Activated CD8-positive, alpha-beta memory T cell treated with anti-CD3 and anti-CD28 coated beads, Interleukin-2, amount 10 ng/mL, durations not matched to agents 7 days and 5 days (primary cell): Measurements from ENCODE around the gene WDR27. TPM values are rescaled to one million over a fixed set of nuclear protein-coding genes. Genes with fewer than 3 reads are reported as not detected.
"Not testable (repeated sequence)": the region's sequence is repeated elsewhere in the genome, so short reads cannot be mapped to it uniquely, and the experiment has no call there.

ENCODE experiments used
- ATAC-seq: fragments of 150-1000 bp; cut with Tn5 transposase; one replicate; pipeline ENCODE4 v1.10.0; 2021; ENCODE audit warnings: moderate library complexity
- CTCF ChIA-PET: fragments of 350-600 bp; sonication (Branson Sonifier 250); formaldehyde crosslinking; loops from one replicate; lab custom pipeline; 2021; ENCODE audit warnings: antibody characterized with exemption; lab: Charles Lee
- DNase-seq: peaks from one replicate; pipeline ENCODE4 v3.0.0-alpha.2; 2020
- H3K27ac Mint-ChIP-seq: one replicate; pipeline ENCODE4 v1.8.0; 2021; ENCODE audit warnings: mild to moderate bottlenecking, mixed read lengths
- H3K27me3 Mint-ChIP-seq: one replicate; pipeline ENCODE4 v1.8.0; 2021; ENCODE audit warnings: mixed read lengths
- H3K36me3 Mint-ChIP-seq: one replicate; pipeline ENCODE4 v1.8.0; 2021; ENCODE audit warnings: mild to moderate bottlenecking, mixed read lengths
- H3K4me1 Mint-ChIP-seq: one replicate; pipeline ENCODE4 v1.8.0; 2021; ENCODE audit warnings: mixed read lengths
- H3K4me3 Mint-ChIP-seq: one replicate; pipeline ENCODE4 v1.8.0; 2021; ENCODE audit warnings: mild to moderate bottlenecking, moderate library complexity, mixed read lengths
- H3K9me3 Mint-ChIP-seq: one replicate; pipeline ENCODE4 v1.8.0; 2022; ENCODE audit warnings: low read depth, mixed read lengths
- total RNA-seq, 2 experiments: library from RNA; stranded (reverse); gene quantifications; one replicate each; pipeline ENCODE4 v1.2.3, GENCODE V29; 2021

Gene WDR27
- total RNA-seq, 2 experiments from 2014 or later, result 31.2 to 36.2 TPM

GRCh38 chr6:169652896-169653295, 48.9 kb downstream of the WDR27 start:
- DNase-seq (no peak), ATAC-seq (no peak)
- no peaks in the 10 kb centered on the region for H3K9me3 Mint-ChIP-seq
- H3K4me3 Mint-ChIP-seq, result no peak overlapping the region
- no peak overlapping the region for H3K27ac Mint-ChIP-seq
- H3K36me3 Mint-ChIP-seq, result peaks cover 3% of the 10 kb centered on the region
- peaks cover 9% of the 10 kb centered on the region for H3K4me1 Mint-ChIP-seq
- CTCF ChIA-PET, result interaction anchor here (0.5 kb wide), 1 partner anchor 66 kb away, joined by 3 read pairs; no protein-coding TSS in a partner anchor
- no peaks in the 10 kb centered on the region for H3K27me3 Mint-ChIP-seq

- DNase-seq (no peak), ATAC-seq (no peak)
- Mint-ChIP-seq H3K9me3 (no peaks in the 10 kb centered on the region), H3K36me3 (peaks cover 3% of the 10 kb centered on the region), H3K27me3 (no peaks in the 10 kb centered on the region), H3K4me3 (no peak overlapping the region), H3K4me1 (peaks cover 9% of the 10 kb centered on the region), H3K27ac (no peak overlapping the region)
- CTCF ChIA-PET, result no interaction called here
Observed at GRCh38 chr6:169651498-169651897, 50.3 kb downstream of the WDR27 start.

- CTCF ChIA-PET, result no interaction called here
- no peak for ATAC-seq
- no peaks in the 10 kb centered on the region for H3K36me3 Mint-ChIP-seq
- H3K4me1 Mint-ChIP-seq, result peaks cover 9% of the 10 kb centered on the region
- no peaks in the 10 kb centered on the region for H3K27me3 Mint-ChIP-seq
- no peaks in the 10 kb centered on the region for H3K9me3 Mint-ChIP-seq
- DNase-seq, result no peak
- no peak overlapping the region for H3K27ac Mint-ChIP-seq
- no peak overlapping the region for H3K4me3 Mint-ChIP-seq
Observed at GRCh38 chr6:169650959-169651292, 50.9 kb downstream of the WDR27 start.

GRCh38 chr6:169650241-169650958, 51.4 kb downstream of the WDR27 start:
- CTCF ChIA-PET, result no interaction called here
- H3K4me1 Mint-ChIP-seq, result peaks cover 7% of the 10 kb centered on the region
- H3K27ac Mint-ChIP-seq, result no peak overlapping the region
- H3K27me3 Mint-ChIP-seq, result no peaks in the 10 kb centered on the region
- no peaks in the 10 kb centered on the region for H3K9me3 Mint-ChIP-seq
- DNase-seq (no peak), ATAC-seq (no peak)
- H3K36me3 Mint-ChIP-seq, result no peaks in the 10 kb centered on the region
- no peak overlapping the region for H3K4me3 Mint-ChIP-seq

- Mint-ChIP-seq H3K27me3 (no peaks in the 10 kb centered on the region), H3K27ac (no peak overlapping the region), H3K9me3 (no peaks in the 10 kb centered on the region), H3K4me3 (no peak overlapping the region), H3K4me1 (no peaks in the 10 kb centered on the region), H3K36me3 (no peaks in the 10 kb centered on the region)
- CTCF ChIA-PET, result no interaction called here
- DNase-seq (no peak), ATAC-seq (no peak)
Observed at GRCh38 chr6:169648617-169649016, 53.2 kb downstream of the WDR27 start.

- H3K9me3 Mint-ChIP-seq, result no peaks in the 10 kb centered on the region
- CTCF ChIA-PET, result no interaction called here
- no peaks in the 10 kb centered on the region for H3K4me1 Mint-ChIP-seq
- no peaks in the 10 kb centered on the region for H3K36me3 Mint-ChIP-seq
- DNase-seq (no peak), ATAC-seq (no peak)
- H3K27me3 Mint-ChIP-seq, result no peaks in the 10 kb centered on the region
- no peak overlapping the region for H3K4me3 Mint-ChIP-seq
- H3K27ac Mint-ChIP-seq, result no peak overlapping the region
Observed at GRCh38 chr6:169648092-169648491, 53.7 kb downstream of the WDR27 start.

GRCh38 chr6:169647637-169648036, 54.2 kb downstream of the WDR27 start:
- H3K4me3 Mint-ChIP-seq, result no peak overlapping the region
- H3K27ac Mint-ChIP-seq, result no peak overlapping the region
- H3K9me3 Mint-ChIP-seq, result no peaks in the 10 kb centered on the region
- no peak for DNase-seq
- H3K4me1 Mint-ChIP-seq, result no peaks in the 10 kb centered on the region
- no peaks in the 10 kb centered on the region for H3K27me3 Mint-ChIP-seq
- CTCF ChIA-PET, result no interaction called here
- no peaks in the 10 kb centered on the region for H3K36me3 Mint-ChIP-seq
- ATAC-seq, result no peak

GRCh38 chr6:169646906-169647567, 54.8 kb downstream of the WDR27 start:
- no peaks in the 10 kb centered on the region for H3K27me3 Mint-ChIP-seq
- no peak overlapping the region for H3K27ac Mint-ChIP-seq
- H3K36me3 Mint-ChIP-seq, result no peaks in the 10 kb centered on the region
- no peak for ATAC-seq
- DNase-seq, result no peak
- H3K4me3 Mint-ChIP-seq, result no peak overlapping the region
- no peaks in the 10 kb centered on the region for H3K9me3 Mint-ChIP-seq
- no peaks in the 10 kb centered on the region for H3K4me1 Mint-ChIP-seq
- CTCF ChIA-PET, result no interaction called here

GRCh38 chr6:169645459-169645858, 56.4 kb downstream of the WDR27 start:
- H3K27me3 Mint-ChIP-seq, DNase-seq, CTCF ChIA-PET, ATAC-seq, H3K4me1 Mint-ChIP-seq, H3K9me3 Mint-ChIP-seq, H3K27ac Mint-ChIP-seq, H3K4me3 Mint-ChIP-seq, H3K36me3 Mint-ChIP-seq: not testable (repeated sequence)

- H3K27me3 Mint-ChIP-seq, result no peaks in the 10 kb centered on the region
- H3K9me3 Mint-ChIP-seq, result no peaks in the 10 kb centered on the region
- no peaks in the 10 kb centered on the region for H3K36me3 Mint-ChIP-seq
- ATAC-seq (no peak), DNase-seq (no peak)
- H3K27ac Mint-ChIP-seq, result no peak overlapping the region
- H3K4me3 Mint-ChIP-seq, result no peak overlapping the region
- H3K4me1 Mint-ChIP-seq, result no peaks in the 10 kb centered on the region
- CTCF ChIA-PET, result no interaction called here
Observed at GRCh38 chr6:169643521-169643920, 58.3 kb downstream of the WDR27 start.

- DNase-seq (no peak), ATAC-seq (no peak)
- Mint-ChIP-seq H3K4me3 (no peak overlapping the region), H3K27me3 (no peaks in the 10 kb centered on the region), H3K9me3 (no peaks in the 10 kb centered on the region), H3K36me3 (no peaks in the 10 kb centered on the region), H3K4me1 (no peaks in the 10 kb centered on the region), H3K27ac (no peak overlapping the region)
- CTCF ChIA-PET, result no interaction called here
Observed at GRCh38 chr6:169642455-169642854, 59.4 kb downstream of the WDR27 start.

GRCh38 chr6:169641461-169642085, 60.3 kb downstream of the WDR27 start:
- CTCF ChIA-PET, result no interaction called here
- H3K27me3 Mint-ChIP-seq, result no peaks in the 10 kb centered on the region
- ATAC-seq, result no peak
- H3K4me3 Mint-ChIP-seq, result no peak overlapping the region
- H3K27ac Mint-ChIP-seq, result no peak overlapping the region
- no peaks in the 10 kb centered on the region for H3K36me3 Mint-ChIP-seq
- no peaks in the 10 kb centered on the region for H3K9me3 Mint-ChIP-seq
- no peak for DNase-seq
- H3K4me1 Mint-ChIP-seq, result no peaks in the 10 kb centered on the region

GRCh38 chr6:169640983-169641382, 60.8 kb downstream of the WDR27 start:
- Mint-ChIP-seq H3K27ac (no peak overlapping the region), H3K4me3 (no peak overlapping the region), H3K27me3 (no peaks in the 10 kb centered on the region), H3K36me3 (no peaks in the 10 kb centered on the region), H3K9me3 (no peaks in the 10 kb centered on the region), H3K4me1 (no peaks in the 10 kb centered on the region)
- ATAC-seq, result no peak
- no peak for DNase-seq
- CTCF ChIA-PET, result no interaction called here

- no peak for DNase-seq
- H3K27ac Mint-ChIP-seq, result no peak overlapping the region
- no peaks in the 10 kb centered on the region for H3K27me3 Mint-ChIP-seq
- no peaks in the 10 kb centered on the region for H3K4me1 Mint-ChIP-seq
- CTCF ChIA-PET, result no interaction called here
- no peak for ATAC-seq
- no peak overlapping the region for H3K4me3 Mint-ChIP-seq
- no peaks in the 10 kb centered on the region for H3K9me3 Mint-ChIP-seq
- no peaks in the 10 kb centered on the region for H3K36me3 Mint-ChIP-seq
Observed at GRCh38 chr6:169640351-169640852, 61.4 kb downstream of the WDR27 start.
